NB4 (cell line): ENCODE data around the gene SPARC.

Source experiments
- POLR2A ChIP-seq: IDR thresholded peaks from 2 replicates; pipeline ENCODE4 v1.6.1; 2011; ENCODE audit warnings: mild to moderate bottlenecking; ENCODE audit not compliant: insufficient read length; ENCODE audit errors: extremely low read depth
- TF ChIP-seq, protein P1 (sequence below): IDR thresholded peaks from one replicate; pipeline ENCODE4 v1.5.1; 2012; ENCODE audit warnings: low read depth, low read length
- TF ChIP-seq, protein P2 (sequence below): IDR thresholded peaks from 2 replicates; pipeline ENCODE4 v1.6.1; 2011; ENCODE audit warnings: low read depth, low read length

DNA sequence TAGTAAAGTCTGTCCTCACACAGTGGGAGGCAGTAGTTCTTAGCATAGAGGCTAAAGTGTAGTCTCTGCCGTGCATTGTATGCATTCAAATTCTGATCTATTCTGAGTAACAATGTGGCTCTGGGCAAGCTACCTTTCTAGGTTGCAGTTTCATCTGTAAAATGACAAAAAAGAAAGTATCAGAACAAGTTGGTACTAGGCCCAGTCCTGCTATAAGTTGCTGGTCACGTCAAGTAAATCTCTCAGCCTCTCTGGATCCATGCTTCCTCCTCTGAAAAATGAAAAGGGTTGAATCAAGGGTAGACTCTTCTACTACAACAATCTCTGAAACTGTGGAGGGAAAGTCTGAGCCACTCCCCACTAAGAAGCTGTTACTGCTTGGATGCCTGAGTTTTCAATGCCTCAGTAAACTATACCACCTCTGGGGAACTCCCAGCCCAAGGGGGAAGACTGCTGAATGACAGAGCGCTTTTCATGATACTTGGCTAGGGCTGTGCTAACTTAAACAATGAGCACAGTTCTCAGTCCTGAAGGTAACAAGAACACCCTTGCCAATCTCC is 34.5 kb upstream of the SPARC start:
- no peak for TF ChIP-seq POLR2A
- TF ChIP-seq, protein P1, sequence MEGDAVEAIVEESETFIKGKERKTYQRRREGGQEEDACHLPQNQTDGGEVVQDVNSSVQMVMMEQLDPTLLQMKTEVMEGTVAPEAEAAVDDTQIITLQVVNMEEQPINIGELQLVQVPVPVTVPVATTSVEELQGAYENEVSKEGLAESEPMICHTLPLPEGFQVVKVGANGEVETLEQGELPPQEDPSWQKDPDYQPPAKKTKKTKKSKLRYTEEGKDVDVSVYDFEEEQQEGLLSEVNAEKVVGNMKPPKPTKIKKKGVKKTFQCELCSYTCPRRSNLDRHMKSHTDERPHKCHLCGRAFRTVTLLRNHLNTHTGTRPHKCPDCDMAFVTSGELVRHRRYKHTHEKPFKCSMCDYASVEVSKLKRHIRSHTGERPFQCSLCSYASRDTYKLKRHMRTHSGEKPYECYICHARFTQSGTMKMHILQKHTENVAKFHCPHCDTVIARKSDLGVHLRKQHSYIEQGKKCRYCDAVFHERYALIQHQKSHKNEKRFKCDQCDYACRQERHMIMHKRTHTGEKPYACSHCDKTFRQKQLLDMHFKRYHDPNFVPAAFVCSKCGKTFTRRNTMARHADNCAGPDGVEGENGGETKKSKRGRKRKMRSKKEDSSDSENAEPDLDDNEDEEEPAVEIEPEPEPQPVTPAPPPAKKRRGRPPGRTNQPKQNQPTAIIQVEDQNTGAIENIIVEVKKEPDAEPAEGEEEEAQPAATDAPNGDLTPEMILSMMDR, result no peak
- TF ChIP-seq, protein P2, sequence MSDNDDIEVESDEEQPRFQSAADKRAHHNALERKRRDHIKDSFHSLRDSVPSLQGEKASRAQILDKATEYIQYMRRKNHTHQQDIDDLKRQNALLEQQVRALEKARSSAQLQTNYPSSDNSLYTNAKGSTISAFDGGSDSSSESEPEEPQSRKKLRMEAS, result no peak
